Muscle of leg (tissue), 11 donors: ENCODE results near the gene DOCK6. TPM values are rescaled to one million over a fixed set of nuclear protein-coding genes. Genes with fewer than 3 reads are reported as not detected.
"Not testable (repeated sequence)": the region's sequence is repeated elsewhere in the genome, so short reads cannot be mapped to it uniquely, and the experiment has no call there.

ENCODE experiments used
- DNase-seq: peaks from one replicate; pipeline ENCODE4 v3.0.0; 2013
- H3K27ac ChIP-seq: one replicate; pipeline ENCODE4 v1.5.1; 2013; ENCODE audit warnings: mild to moderate bottlenecking, low read length, control low read depth
- H3K27me3 ChIP-seq: one replicate; pipeline ENCODE4 v1.6.1; 2013; ENCODE audit warnings: low read length; ENCODE audit not compliant: control insufficient read depth, insufficient read depth
- H3K36me3 ChIP-seq: one replicate; pipeline ENCODE4 v1.6.1; 2013; ENCODE audit warnings: low read length; ENCODE audit not compliant: control insufficient read depth, insufficient read depth
- H3K4me1 ChIP-seq: one replicate; pipeline ENCODE4 v1.6.1; 2013; ENCODE audit warnings: low read length; ENCODE audit not compliant: control insufficient read depth, insufficient read depth
- H3K4me3 ChIP-seq: one replicate; pipeline ENCODE4 v1.5.1; 2013; ENCODE audit warnings: low read length, control low read depth
- H3K9me3 ChIP-seq: replicated peaks from 2 replicates; pipeline ENCODE4 v1.6.1; 2013; ENCODE audit warnings: low read depth, low read length; ENCODE audit not compliant: control insufficient read depth
- WGBS: methylation state at CpG from one replicate; pipeline ENCODE4 v1.1.5; 2013; ENCODE audit warnings: missing lambda C conversion rate; ENCODE audit not compliant: insufficient coverage; 5-methylcytosine and 5-hydroxymethylcytosine counted together
- polyA plus RNA-seq, 8 donors: library from polyadenylated mRNA; unstranded; fragments of 120-200 nt; gene quantifications; one replicate each; pipeline versions ENCODE4 v1.2.1 to v1.2.3, GENCODE V29; 2013; ENCODE audit warnings: inconsistent platforms in 1 of 8, low replicate concordance in 1 of 8; ENCODE audit not compliant: insufficient read length in 8 of 8, insufficient read depth in 1 of 8
- total RNA-seq: library from RNA; stranded (reverse); fragments of 120-200 nt; gene quantifications from one replicate; pipeline ENCODE4 v1.2.4, GENCODE V29; 2013

The DOCK6 gene
- total and polyA plus RNA-seq, 9 donors: 23.7 to 53.7 (median 41.7) TPM

DNA sequence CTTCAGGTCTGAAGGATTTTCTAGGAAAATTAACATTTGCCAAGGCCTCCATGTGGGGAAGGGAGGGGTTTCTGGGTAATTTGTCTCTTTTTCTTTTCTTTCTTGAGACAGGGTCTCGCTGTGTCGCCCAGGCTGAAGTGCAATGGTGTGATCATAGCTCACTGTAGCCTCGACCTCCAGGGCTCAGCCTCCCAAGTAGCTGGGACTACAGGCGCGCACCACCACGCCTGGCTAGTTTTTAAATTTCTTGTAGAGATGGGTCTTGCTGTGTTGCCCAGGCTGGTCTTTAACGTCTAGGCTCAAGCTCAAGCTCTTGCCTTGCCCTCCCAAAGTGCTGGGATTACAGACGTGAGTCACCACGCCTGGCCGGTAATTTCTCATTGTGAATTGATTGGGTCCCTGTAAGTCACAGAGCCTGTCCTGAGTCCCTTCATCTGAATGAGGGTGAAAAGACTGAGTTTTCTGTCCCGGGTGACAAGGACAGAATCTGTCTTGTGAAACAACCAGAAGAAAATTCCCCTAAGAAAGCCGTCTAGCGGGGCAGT lies 96.8 kb downstream of the DOCK6 start:
- Histone ChIP-seq H3K27ac (peak overlapping the region; percentile 91), H3K4me3 (no peak overlapping the region), H3K36me3 (peaks cover 56% of the 10 kb centered on the region), H3K9me3 (no peaks in the 10 kb centered on the region), H3K4me1 (peaks cover 31% of the 10 kb centered on the region), H3K27me3 (no peaks in the 10 kb centered on the region)
- no peak for DNase-seq
- 66% methylated on average over 6 of the region's 13 CpGs for WGBS

DNA sequence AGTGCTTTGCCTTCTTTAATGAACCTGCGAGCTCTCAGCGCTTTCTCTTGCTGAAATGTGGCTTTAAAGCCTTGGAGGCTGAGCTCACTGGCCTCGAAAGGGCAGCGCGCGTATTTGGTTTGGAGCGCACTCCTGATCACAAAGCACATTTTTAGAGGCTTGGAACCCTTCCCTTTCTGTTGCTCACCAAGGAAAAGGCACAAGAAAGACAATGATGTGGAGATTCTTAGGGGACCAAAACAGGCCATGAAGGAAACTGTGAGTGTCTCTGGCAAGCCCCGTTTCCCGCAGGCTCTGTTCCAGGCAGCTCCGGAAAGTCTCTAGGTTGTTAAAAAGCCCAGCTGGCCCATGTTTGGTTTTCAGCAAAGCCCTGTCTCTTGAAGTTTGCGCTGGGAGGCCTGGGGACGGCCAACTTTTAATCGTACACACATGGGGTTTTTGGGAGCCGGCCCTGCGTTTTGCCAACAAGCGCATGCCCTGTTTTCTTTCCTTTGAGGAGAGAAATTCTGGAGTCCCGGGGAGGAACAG lies 97.4 kb downstream of the DOCK6 start:
- H3K9me3 ChIP-seq: peaks cover 5% of the 10 kb centered on the region
- WGBS: 9% methylated on average over 17 of the region's 17 CpGs

DNA sequence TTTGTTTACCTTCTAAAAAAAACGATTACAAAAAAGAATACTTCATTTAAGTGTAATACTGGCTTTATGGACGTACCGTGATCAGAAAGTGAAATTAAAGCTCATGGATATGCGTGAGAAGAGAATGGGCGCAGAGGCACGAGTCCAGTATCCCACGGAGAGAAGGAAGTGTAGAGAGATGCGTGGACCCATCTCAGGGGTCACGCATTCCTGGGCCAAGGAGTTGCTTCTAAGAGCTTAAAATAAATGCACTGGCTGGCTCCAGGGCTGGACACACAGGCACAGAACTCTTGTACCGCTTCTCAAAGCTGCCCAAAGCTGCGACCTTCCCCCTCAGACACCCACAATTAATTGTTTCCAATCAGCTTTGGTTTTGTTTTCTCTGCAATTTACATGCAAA lies 98.0 kb downstream of the DOCK6 start:
- DNase-seq: no peak
- peaks cover 43% of the 10 kb centered on the region for H3K36me3 ChIP-seq
- H3K27ac ChIP-seq: peak overlapping the region; percentile 91
- H3K27me3 ChIP-seq: no peaks in the 10 kb centered on the region
- peaks cover 5% of the 10 kb centered on the region for H3K9me3 ChIP-seq
- no peak overlapping the region for H3K4me3 ChIP-seq
- 37% methylated on average over 7 of the region's 11 CpGs for WGBS
- H3K4me1 ChIP-seq: peaks cover 31% of the 10 kb centered on the region

More for the DNA sequence above, 97.4 kb downstream of the DOCK6 start:
- Histone ChIP-seq H3K27ac (peak overlapping the region; percentile 91), H3K27me3 (no peaks in the 10 kb centered on the region), H3K4me1 (peaks cover 31% of the 10 kb centered on the region), H3K36me3 (peaks cover 50% of the 10 kb centered on the region), H3K4me3 (no peak overlapping the region)
- DNase-seq: peak; percentile 97

DNA sequence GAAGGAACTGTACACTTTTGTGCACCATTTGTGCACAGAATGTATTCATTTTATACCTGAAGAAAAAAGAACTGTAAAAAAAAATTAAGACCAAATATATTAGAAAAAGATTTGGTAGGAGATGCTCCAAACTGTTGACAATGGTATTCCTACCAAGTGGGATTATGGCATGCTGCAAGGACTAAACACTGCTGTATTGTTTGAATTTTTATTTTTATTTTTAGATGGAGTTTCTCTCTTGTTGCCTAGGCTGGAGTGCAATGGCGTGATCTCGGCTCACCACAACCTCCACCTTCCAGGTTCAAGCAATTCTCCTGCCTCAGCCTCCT lies 101.9 kb downstream of the DOCK6 start:
- not testable (repeated sequence) for DNase-seq, H3K27me3 ChIP-seq, H3K4me3 ChIP-seq, H3K9me3 ChIP-seq
- peaks cover 26% of the 10 kb centered on the region for H3K4me1 ChIP-seq
- peak overlapping the region; percentile 20 for H3K27ac ChIP-seq
- peaks cover 12% of the 10 kb centered on the region for H3K36me3 ChIP-seq
- WGBS: no CpG with 5 or more reads among the region's 2 CpGs

DNA sequence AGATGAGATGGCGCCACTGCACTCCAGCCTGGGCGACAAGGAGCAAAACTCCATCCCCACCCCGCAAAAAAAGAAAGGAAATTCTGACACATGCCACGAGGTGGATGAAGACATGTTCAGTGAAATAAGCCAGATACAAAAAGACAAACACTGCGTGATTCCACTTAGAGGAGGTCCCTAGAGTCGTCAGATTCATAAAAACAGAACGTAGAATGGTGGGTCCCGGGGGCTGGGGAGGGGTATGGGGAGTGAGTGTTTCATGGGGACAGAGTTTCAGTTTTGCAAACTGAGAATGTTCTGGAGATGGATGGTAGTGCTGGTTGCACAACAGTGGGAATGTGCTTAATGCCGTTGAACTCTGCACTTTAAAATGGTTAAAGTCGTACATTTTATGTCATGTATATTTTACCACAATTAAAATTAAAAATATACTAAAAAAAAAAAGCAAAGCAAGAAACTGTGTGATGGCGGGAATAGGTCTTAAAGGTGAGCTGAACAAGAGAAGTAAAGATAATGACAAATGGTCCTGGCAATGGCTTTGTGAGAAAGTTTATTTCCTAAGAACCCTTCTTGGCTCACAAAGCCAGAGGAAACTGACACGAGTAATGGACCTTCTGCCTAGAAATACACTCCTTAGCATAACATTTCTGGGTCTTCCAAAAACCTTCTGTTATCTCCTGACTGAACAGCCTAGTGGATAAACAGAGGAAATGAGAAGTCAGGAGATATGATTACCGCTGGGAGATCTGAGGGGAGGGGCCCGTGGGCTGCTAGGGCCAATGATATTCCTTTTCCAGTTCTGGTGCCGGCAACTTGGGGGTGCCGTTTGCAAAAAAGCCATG lies 102.5 kb downstream of the DOCK6 start:
- Histone ChIP-seq H3K27ac (peak overlapping the region; percentile 20), H3K36me3 (peaks cover 7% of the 10 kb centered on the region), H3K27me3 (no peaks in the 10 kb centered on the region), H3K4me3 (no peak overlapping the region), H3K4me1 (peaks cover 25% of the 10 kb centered on the region), H3K9me3 (peaks cover 5% of the 10 kb centered on the region)
- peak; percentile 50 for DNase-seq
- WGBS: 36% methylated on average over 6 of the region's 16 CpGs

DNA sequence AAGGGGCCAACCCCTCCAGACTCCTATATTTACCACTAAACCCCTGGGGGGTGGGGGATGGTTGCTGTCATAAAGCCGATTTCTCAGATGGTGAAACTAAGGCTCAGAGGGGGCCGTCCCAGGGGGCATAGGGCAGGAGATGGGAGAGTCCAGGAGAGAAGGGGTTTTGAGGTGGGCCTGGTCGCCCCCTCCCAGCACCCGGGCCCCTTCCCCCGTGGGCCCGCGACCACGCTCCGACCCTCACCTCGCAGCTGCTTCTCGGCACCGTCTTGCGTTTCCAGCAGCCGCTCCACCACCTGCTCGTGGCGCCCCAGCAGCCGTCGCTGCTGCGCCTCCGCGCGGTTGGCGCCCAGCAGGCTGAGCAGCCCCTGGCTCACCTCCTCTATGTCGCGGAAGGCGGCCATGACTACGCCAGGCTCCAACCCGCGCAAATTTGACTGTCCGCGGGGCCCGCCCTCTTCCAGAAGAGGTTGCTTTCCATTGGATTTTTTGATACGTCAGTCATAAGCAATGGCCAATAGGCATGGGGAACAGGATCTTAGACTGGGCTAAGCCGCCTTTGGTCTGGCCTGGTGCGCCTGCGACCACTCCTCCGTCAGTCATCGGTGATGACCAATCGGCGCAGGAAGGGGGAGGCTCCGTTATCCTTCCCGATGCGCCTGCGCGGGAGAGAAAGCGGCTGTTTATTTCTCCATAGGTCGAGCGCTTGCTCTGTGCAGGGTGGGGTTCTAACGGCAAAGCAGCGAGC lies 106.8 kb downstream of the DOCK6 start, which contains the start of gene SPC24:
SPC24 (minus strand) TSS at position 410 of the 748 bp plus-strand sequence; CDS start at position 404, 6 bp downstream.
- Histone ChIP-seq H3K27ac (peak within 1 kb of the TSS; percentile 92), H3K4me3 (peak within 1 kb of the TSS; percentile 54), H3K4me1 (peaks cover 35% of the 10 kb centered on the region), H3K9me3 (peaks cover 5% of the 10 kb centered on the region), H3K36me3 (peaks cover 4% of the 10 kb centered on the region), H3K27me3 (no peaks in the 10 kb centered on the region)
- WGBS: under 1% methylated on average over 33 of the region's 50 CpGs
- DNase-seq: peak; percentile 99

DNA sequence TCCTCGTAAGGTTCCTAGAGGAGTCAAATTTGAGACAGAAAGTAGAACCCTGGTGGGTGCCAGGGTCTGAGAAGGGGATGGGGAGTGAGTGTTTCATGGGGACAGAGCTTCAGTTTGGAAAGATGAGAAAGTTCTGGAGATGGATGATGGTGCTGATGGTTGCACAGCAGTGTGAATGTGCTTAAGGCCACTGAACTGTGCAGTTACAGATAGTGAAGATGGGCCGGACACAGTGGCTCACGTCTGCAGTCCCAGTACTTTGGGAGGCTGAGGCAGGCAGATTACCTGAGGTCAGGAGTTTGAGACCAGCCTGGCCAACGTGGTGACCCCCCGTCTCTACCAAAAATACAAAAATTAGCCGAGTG lies 107.7 kb downstream of the DOCK6 start:
- no peaks in the 10 kb centered on the region for H3K27me3 ChIP-seq
- no peak for DNase-seq
- peaks cover 35% of the 10 kb centered on the region for H3K4me1 ChIP-seq
- H3K4me3 ChIP-seq: peak overlapping the region; percentile 54
- H3K27ac ChIP-seq: no peak overlapping the region
- H3K9me3 ChIP-seq: no peaks in the 10 kb centered on the region
- 42% methylated on average over 3 of the region's 6 CpGs for WGBS
- peaks cover 4% of the 10 kb centered on the region for H3K36me3 ChIP-seq

DNA sequence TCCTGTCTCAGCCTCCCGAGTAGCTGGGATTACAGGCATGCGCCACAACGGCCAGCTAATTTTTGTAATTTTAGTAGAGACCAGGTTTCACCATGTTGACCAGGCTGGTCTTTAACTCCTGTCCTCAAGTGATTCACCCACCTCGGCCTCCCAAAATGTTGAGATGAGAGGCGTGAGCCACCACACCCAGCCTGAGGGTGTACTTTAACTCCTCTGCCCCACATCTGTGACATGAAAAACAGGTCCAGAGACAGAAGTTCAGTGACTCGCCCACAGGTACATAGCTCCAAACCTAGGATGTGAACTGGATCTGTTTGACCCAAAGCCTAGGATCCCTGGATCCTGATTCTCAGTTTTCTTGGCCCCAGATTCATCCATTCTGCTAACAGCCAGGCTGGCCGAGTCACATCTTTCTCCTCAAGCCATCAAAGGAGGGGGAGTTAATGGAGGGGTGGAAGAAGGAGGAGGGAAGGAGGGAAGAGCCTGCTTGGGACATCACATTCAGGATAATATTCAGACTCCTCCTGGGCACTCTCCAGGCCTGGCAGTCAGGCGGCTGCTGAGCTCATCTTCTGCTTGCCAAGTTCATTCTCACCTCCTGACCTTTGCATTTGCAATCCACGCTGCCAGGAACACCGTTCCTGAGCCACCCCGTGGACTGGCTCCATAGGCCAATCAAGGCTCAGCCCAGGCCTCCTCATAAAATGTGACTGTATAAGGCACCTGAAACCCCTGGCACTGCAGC lies 109.8 kb downstream of the DOCK6 start:
- Histone ChIP-seq H3K9me3 (no peaks in the 10 kb centered on the region), H3K27ac (peak overlapping the region; percentile 54), H3K4me3 (no peak overlapping the region), H3K27me3 (no peaks in the 10 kb centered on the region), H3K4me1 (peaks cover 34% of the 10 kb centered on the region), H3K36me3 (peaks cover 13% of the 10 kb centered on the region)
- peak; percentile 73 for DNase-seq
- 52% methylated on average over 8 of the region's 11 CpGs for WGBS

DNA sequence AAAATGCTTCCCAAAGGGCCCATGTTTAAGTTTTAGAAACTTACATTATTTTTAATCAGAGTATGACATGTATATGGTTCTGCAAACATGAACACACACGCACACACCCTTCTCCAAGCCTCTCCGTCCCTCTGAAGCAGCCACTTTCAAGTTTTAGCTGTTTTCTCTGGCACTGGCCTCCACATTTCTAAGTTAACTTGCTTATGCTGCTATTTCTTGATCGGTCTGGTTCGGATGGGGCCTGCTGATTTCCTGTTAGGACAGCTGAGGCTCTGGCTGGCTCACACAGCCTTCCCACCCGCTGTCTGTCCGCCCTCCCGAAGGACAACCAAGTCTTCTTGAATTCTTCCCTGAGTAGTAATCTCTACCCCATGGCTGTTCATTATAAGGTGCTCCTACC lies 111.1 kb downstream of the DOCK6 start:
- Histone ChIP-seq H3K27me3 (no peaks in the 10 kb centered on the region), H3K36me3 (peaks cover 14% of the 10 kb centered on the region), H3K9me3 (no peaks in the 10 kb centered on the region), H3K4me1 (peaks cover 29% of the 10 kb centered on the region), H3K27ac (peak overlapping the region; percentile 76), H3K4me3 (no peak overlapping the region)
- peak; percentile 94 for DNase-seq
- 7% methylated on average over 3 of the region's 7 CpGs for WGBS
